Sigmoid colon (tissue), 7 donors: ENCODE data around the gene FBF1. TPM values are rescaled to one million over a fixed set of nuclear protein-coding genes. Genes with fewer than 3 reads are reported as not detected.

Source experiments
- DNase-seq: peaks from one replicate; pipeline ENCODE4 v3.0.0-alpha.2; 2019
- H3K27ac ChIP-seq, 4 donors: fragments of 200-600 bp; sonication (generic); one replicate each; pipeline ENCODE4 v1.5.1; 2016 to 2019; ENCODE audit warnings: mild to moderate bottlenecking in 1 of 4
- H3K27me3 ChIP-seq, 3 donors: fragments of 200-600 bp; sonication (generic); one replicate each; pipeline ENCODE4 v1.5.1; 2019; ENCODE audit warnings: mild to moderate bottlenecking in 1 of 3
- H3K36me3 ChIP-seq, 4 donors: fragments of 200-600 bp; sonication (generic); one replicate each; pipeline ENCODE4 v1.5.1; 2016 to 2019
- H3K4me1 ChIP-seq, 4 donors: fragments of 200-600 bp; sonication (generic); one replicate each; pipeline ENCODE4 v1.5.1; 2017 to 2019
- H3K4me3 ChIP-seq, 4 donors: fragments of 200-600 bp; sonication (generic); one replicate each; pipeline ENCODE4 v1.5.1; 2017 to 2019; ENCODE audit warnings: mild to moderate bottlenecking in 2 of 4, moderate library complexity in 1 of 4
- H3K9me3 ChIP-seq, 4 donors: fragments of 200-600 bp in 3 of 4; sonication (generic) in 3 of 4; one replicate each; pipeline versions ENCODE4 v1.5.1 to v1.6.1; 2013 to 2019
- CTCF ChIP-seq, 4 experiments: fragments of 450-650 bp in 3 of 4; fragments of 200-600 bp in 1 of 4; IDR thresholded peaks; one replicate each; pipeline ENCODE4 v1.5.1; 2016 to 2019; ENCODE audit warnings: antibody characterized with exemption in 4 of 4, mild to moderate bottlenecking in 3 of 4, moderate library complexity in 2 of 4
- EP300 ChIP-seq, 4 donors: sonication (generic); formaldehyde crosslinking; IDR thresholded peaks; one replicate each; pipeline ENCODE4 v1.6.1; 2017; ENCODE audit warnings: antibody characterized with exemption in 4 of 4
- POLR2A ChIP-seq, 2 donors: fragments of 450-650 bp; IDR thresholded peaks; one replicate each; pipeline ENCODE4 v1.6.1; 2016; ENCODE audit warnings: antibody characterized with exemption in 2 of 2, mild to moderate bottlenecking in 2 of 2, moderate library complexity in 2 of 2
- POLR2AphosphoS5 ChIP-seq, 4 donors: sonication (generic); formaldehyde crosslinking; IDR thresholded peaks; one replicate each; pipeline ENCODE4 v1.6.1; 2017; ENCODE audit warnings: antibody characterized with exemption in 4 of 4
- WGBS, 2 donors: extraction: QIAGEN DNeasy Blood & Tissue Kit; methylation state at CpG; one replicate each; pipeline ENCODE4 v1.1.7; 2013; 5-methylcytosine and 5-hydroxymethylcytosine counted together
- intact Hi-C: fragments of 100-400 bp; cut with DNase I; formaldehyde crosslinking; loops from one replicate; pipeline ENCODE4 v1.15.1; 2023
- polyA plus RNA-seq, 3 donors: library from polyadenylated mRNA; stranded (reverse); fragments of 200-250 nt; gene quantifications; one replicate each; pipeline ENCODE4 v1.2.3, GENCODE V29; 2013
- total RNA-seq, 4 donors: library from RNA; depleted of rRNA; stranded (reverse); fragments of >200 nt; gene quantifications; one replicate each; pipeline ENCODE4 v1.1.0, GENCODE V29; 2016
- donor health status: healthy with polysubstance abuse.
- donor health status: Bipolar disorder and iron deficiency.
- donor health status: healthy.

Gene FBF1
- total and polyA plus RNA-seq, 7 donors: 1.2 to 16.6 (median 5.4) TPM

GRCh38 chr17:75922173-75922961, 18.5 kb downstream of the FBF1 start:
- Histone ChIP-seq H3K4me1 (no peaks in the 10 kb centered on the region), H3K4me3 (no peak overlapping the region), H3K27me3 (no peaks in the 10 kb centered on the region), H3K36me3 (peaks cover 0 to 39% (median 0%) of the 10 kb centered on the region in 4 donors), H3K9me3 (no peaks in the 10 kb centered on the region), H3K27ac (no peak overlapping the region)
- no peak for TF ChIP-seq EP300 (IDR thresholded peaks at IDR 0.05)
- intact Hi-C loops: no loop called here
- 94 to 95% methylated on average over 18 of the region's 18 CpGs for WGBS, 2 donors
- no peak for DNase-seq

GRCh38 chr17:75921596-75921995, 19.2 kb downstream of the FBF1 start:
- 96 to 98% methylated on average over 15 of the region's 15 CpGs for WGBS, 2 donors
- Histone ChIP-seq H3K27ac (no peak overlapping the region), H3K9me3 (no peaks in the 10 kb centered on the region), H3K27me3 (no peaks in the 10 kb centered on the region), H3K4me1 (no peaks in the 10 kb centered on the region), H3K4me3 (no peak overlapping the region), H3K36me3 (peaks cover 0 to 37% (median 0%) of the 10 kb centered on the region in 4 donors)
- DNase-seq: no peak
- intact Hi-C loops: no loop called here
- TF ChIP-seq EP300 (IDR thresholded peaks at IDR 0.05) (no peak), POLR2A (IDR thresholded peaks at IDR 0.05) (no peak), CTCF (IDR thresholded peaks at IDR 0.05) (no peak), POLR2AphosphoS5 (IDR thresholded peaks at IDR 0.05) (no peak)

GRCh38 chr17:75920045-75920560, 20.7 kb downstream of the FBF1 start:
- TF ChIP-seq POLR2AphosphoS5 (IDR thresholded peaks at IDR 0.05) (no peak), EP300 (IDR thresholded peaks at IDR 0.05) (no peak), POLR2A (IDR thresholded peaks at IDR 0.05) (no peak), CTCF (IDR thresholded peaks at IDR 0.05) (no peak)
- WGBS, 2 donors: 92% methylated on average over 11 of the region's 11 CpGs
- Histone ChIP-seq H3K4me1 (no peaks in the 10 kb centered on the region), H3K27me3 (no peaks in the 10 kb centered on the region), H3K27ac (no peak overlapping the region), H3K9me3 (no peaks in the 10 kb centered on the region), H3K4me3 (no peak overlapping the region), H3K36me3 (peaks cover 0 to 24% (median 0%) of the 10 kb centered on the region in 4 donors)
- no peak for DNase-seq
- intact Hi-C loops: no loop called here

GRCh38 chr17:75919611-75920010, 21.2 kb downstream of the FBF1 start:
- H3K27ac ChIP-seq: no peak overlapping the region
- no peak for DNase-seq
- H3K9me3 ChIP-seq: no peaks in the 10 kb centered on the region
- intact Hi-C loops: no loop called here
- no peak for TF ChIP-seq EP300 (IDR thresholded peaks at IDR 0.05)
- no peak for TF ChIP-seq POLR2AphosphoS5 (IDR thresholded peaks at IDR 0.05)
- TF ChIP-seq POLR2A (IDR thresholded peaks at IDR 0.05): no peak
- no peak for TF ChIP-seq CTCF (IDR thresholded peaks at IDR 0.05)
- no peaks in the 10 kb centered on the region for H3K4me1 ChIP-seq
- peaks cover 0 to 27% (median 0%) of the 10 kb centered on the region in 4 donors for H3K36me3 ChIP-seq
- no peak overlapping the region for H3K4me3 ChIP-seq
- no peaks in the 10 kb centered on the region for H3K27me3 ChIP-seq
- 95 to 96% methylated on average over 22 of the region's 22 CpGs for WGBS, 2 donors

- no peak overlapping the region for H3K4me3 ChIP-seq
- H3K27me3 ChIP-seq: no peaks in the 10 kb centered on the region
- no peak for DNase-seq
- TF ChIP-seq POLR2AphosphoS5 (IDR thresholded peaks at IDR 0.05) (no peak), POLR2A (IDR thresholded peaks at IDR 0.05) (no peak), EP300 (IDR thresholded peaks at IDR 0.05) (no peak), CTCF (IDR thresholded peaks at IDR 0.05) (no peak)
- 96% methylated on average over 31 of the region's 31 CpGs for WGBS, 2 donors
- no peaks in the 10 kb centered on the region for H3K9me3 ChIP-seq
- peaks cover 0 to 39% (median 9%) of the 10 kb centered on the region in 4 donors for H3K36me3 ChIP-seq
- no peak overlapping the region for H3K27ac ChIP-seq
- intact Hi-C loops: no loop called here
- H3K4me1 ChIP-seq: no peaks in the 10 kb centered on the region
These were observed 22.9 kb downstream of the FBF1 start for GRCh38 chr17:75917917-75918445.
